Left ventricle myocardium superior (tissue), 1 donor: ENCODE results near the gene ATP4B. TPM values are rescaled to one million over a fixed set of nuclear protein-coding genes. Genes with fewer than 3 reads are reported as not detected.
A peak's percentile ranks its signal among the peaks of the same experiment; 100 is the strongest.

Experiments
- ATAC-seq: fragments of 200-7000 bp; cut with Tn5 transposase; one replicate; pipeline ENCODE4 v1.9.1; 2020; ENCODE audit warnings: mild to moderate bottlenecking, moderate library complexity
- DNase-seq: peaks from one replicate; pipeline ENCODE4 v3.0.0-alpha.2; 2020
- intact Hi-C: fragments of 100-400 bp; cut with micrococcal nuclease; formaldehyde crosslinking; loops from one replicate; pipeline ENCODE4 v1.11.0; 2022
- long read RNA-seq: library from polyadenylated mRNA; unstranded; transcript quantifications from one replicate; pipeline ENCODE4 v2.0.0, GENCODE V29; 2021
- total RNA-seq: library from RNA; stranded (reverse); fragmentation: NEBNext Ultra II Directional; extraction: Animal tissue kit (Norgen Biotek cat#: 25700); gene quantifications from one replicate; pipeline ENCODE4 v1.2.1, GENCODE V29; 2021
- donor health status: DM: no; HTN: yes; CAD: no; lungs with severe emphysema.

Gene ATP4B
- total RNA-seq, result not detected
- long read RNA-seq, result 0 reads

DNA sequence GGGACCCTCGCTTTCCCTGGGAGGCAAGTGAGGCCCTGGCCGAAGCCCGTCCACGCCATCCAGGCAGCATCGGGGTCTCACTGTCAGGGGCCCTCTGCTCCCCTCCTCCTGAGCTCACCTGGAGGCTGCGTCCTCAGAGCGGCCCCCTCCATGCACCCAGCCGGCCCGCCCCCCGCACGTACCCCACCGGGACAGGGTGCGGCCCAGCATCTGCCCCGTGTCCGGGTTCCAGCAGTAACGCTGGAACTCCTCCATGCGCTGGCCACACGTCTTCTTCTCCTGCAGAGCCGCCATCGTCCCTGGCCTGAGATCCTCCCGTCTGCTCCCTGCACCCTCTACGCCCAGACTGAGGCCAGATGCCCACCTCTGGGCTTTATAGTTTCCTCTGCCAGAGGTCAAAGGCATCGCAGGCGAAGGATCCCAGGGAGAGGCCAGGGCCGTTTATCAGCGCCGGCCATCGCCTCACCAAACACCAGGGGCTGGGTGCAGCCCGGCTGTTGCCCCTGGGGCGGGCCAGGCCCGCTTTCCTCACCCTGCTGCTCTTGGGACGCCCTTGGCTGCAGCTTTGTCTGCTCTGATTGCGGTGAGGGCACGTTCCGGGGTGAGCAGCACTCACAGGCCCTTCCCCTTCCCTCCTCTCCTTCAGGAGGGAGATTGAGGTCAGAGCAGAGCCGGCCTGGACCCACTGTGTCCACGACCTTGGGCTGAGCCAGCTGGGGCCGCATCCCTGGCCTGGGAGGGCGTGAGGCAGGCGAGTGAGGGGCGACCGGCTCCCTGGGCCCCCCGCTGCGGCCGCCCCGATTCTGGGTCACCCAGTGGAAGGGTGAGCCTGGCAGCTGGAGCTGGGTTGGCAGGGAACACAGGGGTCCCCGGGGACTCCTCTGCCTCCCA, at the start of gene ATP4B:
ATP4B (minus strand) TSS at position 348 of the 891 bp plus-strand sequence; CDS start at position 294, 54 bp downstream.
- DNase-seq (peak; percentile 20), ATAC-seq (no peak)
- intact Hi-C loops, result no loop called here

DNA sequence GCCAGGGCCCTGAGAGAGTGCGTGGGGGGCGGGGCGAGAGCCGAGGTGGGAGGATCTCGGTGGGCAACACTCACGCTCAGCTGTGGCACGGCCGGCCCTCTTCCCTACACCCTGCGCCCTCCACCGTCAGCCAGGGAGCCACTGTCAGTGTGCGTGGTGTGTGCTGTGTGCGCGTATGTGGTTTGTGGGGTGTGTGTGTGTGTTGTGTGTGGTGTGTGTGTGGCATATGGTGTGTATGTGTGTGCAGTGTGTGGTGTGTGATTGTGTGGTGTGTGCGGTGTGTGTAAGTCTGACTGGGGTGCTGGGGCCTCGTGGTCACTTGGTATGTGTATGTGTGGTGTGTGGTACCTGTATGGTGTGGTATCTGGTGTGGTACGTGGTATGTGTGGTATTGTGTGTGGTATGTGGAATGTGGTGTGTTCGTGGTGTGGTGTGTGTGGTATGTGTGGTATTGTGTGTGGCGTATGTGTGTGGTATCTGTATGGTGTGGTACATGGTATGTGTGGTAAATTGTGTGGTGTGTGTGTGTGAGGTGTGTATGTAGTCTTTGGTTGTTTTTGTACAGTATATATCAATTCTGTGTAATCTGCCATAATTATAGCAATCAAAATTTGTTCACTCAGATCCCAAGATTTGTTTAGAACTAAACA, 14.1 kb upstream of the ATP4B start:
- DNase-seq, result peak; percentile 26
- peak; percentile 30 for ATAC-seq
- intact Hi-C loops, result no loop called here

DNA sequence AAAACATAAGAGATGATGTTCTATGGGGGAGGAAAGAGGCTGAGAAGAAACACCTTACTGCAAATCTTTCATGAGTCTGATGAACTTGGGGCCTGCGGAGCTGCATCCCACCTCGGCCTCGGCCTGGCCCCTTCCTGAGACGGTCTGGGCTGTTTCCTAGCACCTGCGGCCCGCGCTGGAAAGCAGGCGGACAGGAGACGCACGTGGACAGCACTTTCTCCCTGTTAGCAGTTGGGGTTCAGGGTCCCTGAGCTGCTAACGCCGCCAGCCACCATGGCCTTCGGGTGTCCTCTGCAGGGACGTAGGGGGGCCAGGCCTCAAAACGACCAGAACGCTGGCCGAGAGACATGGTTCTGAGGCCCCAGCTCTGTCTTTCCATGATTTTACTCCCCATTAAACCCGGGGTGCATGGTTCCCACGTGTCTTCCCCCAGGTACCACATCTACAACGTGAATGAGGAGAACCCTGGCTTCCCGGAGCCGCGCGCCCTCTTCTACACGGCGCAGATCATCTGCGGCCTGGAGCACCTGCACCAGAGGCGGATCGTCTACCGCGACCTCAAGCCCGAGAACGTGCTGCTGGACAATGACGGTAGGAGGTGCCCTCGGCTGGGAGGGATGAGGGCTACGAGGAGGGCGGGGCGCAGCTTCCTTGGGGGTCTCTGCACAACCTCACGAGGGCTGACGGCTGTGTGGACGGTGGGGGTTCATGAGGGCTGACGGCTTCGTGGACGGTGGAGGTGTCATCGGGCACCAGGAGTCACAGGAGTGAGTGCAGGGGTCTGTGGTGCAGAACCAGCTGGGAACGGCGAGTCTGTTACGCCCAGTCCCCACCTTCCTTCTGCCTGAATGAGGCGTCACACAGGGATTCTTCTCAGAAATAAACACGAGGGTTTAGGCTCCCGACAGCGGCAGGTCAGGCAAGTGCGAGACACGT, 13.3 kb upstream of the ATP4B start:
- intact Hi-C loops, result no loop called here
- DNase-seq, result peak; percentile 24
- ATAC-seq, result peak; percentile 17

DNA sequence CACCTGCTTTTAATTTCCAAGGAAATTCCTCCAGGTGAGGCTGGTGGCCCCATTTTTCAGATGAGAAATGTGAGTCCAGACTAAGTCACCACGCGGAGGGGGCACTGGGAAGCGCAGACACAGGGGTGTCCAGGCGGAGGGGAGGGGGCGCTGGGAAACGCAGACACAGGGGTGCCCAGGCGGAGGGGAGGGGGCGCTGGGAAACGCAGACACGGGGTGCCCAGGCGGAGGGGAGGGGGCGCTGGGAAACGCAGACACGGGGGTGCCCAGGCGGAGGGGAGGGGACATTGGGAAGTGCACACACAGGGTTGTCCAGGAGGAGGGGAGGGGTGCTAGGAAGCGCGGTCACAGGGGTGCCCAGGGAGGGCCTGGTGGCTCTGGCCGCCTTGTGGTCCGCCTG, 12.5 kb upstream of the ATP4B start:
- DNase-seq, result no peak
- ATAC-seq, result no peak
- intact Hi-C loops, result no loop called here

DNA sequence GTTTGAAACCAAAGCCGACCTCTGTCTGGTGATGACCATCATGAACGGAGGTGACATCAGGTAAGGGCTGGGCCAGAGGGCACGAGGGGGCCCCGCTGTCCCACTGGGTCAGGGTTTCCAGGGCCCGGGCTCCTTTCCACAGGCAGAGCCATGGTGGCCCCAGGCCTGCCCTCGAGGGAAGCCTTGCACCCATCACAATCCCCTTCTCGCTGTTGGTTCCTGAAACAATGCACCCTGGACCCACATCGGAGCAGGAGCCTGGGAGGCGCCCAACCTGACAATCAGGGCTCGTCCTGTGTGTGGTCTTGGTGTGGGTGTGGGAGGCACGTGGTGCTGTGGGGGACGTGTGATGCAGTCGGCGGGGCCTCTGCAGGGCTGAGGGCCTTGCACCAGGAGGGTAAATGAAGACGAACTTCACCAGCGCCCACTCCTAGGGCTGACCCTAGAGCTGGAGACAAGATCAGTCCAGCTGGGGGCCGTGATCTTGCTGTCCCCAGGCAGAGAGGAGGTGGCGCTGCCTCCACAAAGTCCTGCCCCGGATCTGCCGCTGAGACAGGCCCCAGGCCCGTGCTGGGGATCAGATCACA, 11.8 kb upstream of the ATP4B start:
- intact Hi-C loops, result no loop called here
- DNase-seq, result peak; percentile 23
- ATAC-seq, result no peak

DNA sequence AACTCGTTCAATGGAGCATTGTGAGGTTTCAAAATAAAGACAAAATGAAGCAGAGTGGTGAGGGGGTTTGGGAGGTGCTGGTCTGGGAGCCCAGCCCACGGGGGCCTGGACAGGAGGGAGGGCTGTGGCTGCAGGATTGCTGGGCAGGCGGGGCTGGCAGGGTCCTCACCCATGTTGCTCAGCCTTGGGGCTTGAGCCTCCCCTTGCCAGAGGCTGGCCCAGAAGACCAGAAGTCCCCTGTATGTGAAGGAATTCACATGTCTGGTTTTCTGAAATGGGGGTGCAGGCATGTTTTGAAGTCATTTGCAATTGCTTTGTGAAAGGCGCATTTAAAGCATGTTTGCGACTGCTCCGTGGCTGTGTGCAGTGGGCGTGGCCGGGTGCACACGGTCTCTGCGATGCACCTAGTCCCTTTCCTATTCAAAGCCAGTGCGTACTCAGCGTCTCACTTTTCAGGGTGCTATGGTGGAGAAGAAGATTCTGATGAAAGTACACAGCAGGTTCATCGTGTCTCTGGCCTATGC, 11.3 kb upstream of the ATP4B start:
- ATAC-seq (no peak), DNase-seq (no peak)
- intact Hi-C loops, result no loop called here

DNA sequence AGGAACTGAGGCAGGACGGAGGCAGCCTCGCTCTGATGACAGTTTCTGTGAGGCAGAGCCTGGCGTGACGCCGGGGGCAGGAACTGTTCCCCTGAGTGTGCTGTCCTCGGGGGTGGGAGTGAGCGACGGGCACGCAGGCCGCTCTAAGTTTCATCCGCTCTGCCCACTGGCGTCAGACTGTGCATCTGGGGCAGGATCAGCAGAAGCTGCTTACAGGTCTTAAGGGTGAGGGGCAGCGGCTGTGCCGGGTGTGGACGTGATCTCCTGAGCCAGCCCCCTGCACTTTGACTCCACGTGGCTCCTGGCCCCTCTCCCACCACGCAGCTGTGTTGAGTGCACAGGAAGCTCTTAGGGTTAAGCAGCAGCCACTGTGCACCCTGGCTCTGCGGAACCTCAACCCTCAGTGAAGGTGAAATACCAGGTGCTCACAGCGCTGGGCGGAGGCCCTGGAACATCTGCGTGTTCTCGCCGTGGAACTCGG, 10.5 kb upstream of the ATP4B start:
- ATAC-seq (no peak), DNase-seq (peak; percentile 18)
- intact Hi-C loops, result no loop called here

DNA sequence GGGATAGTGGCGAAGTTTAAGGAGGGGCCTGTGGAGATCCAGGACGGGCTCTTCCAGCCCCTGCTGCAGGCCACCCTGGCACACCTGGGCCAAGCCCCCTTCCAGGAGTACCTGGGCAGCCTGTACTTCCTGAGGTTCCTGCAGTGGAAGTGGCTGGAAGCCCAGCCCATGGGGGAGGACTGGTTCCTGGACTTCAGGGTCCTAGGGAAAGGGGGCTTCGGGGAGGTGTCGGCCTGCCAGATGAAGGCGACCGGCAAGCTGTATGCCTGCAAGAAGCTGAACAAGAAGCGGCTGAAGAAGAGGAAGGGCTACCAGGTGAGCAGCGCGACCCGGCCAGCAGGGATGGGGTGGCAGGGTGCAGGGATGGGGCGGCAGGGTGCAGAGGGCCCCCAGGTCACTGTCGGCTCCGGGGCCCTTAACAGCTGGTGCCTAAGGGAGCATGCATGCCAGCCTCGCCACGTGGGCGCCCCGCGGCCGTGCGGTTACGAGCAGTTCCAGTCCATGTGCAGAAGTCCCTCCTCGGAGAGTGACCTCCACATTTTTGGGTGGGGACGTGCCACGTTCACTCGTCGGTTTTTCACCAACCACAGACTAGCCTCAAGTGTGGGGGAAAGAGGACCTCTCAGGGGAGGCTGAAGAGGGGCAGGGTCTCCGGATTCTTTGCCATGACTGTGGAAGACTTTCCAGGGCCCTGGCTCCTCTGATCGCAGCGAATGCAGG, 9.9 kb upstream of the ATP4B start:
- DNase-seq, result no peak
- ATAC-seq, result no peak
- intact Hi-C loops, result no loop called here

DNA sequence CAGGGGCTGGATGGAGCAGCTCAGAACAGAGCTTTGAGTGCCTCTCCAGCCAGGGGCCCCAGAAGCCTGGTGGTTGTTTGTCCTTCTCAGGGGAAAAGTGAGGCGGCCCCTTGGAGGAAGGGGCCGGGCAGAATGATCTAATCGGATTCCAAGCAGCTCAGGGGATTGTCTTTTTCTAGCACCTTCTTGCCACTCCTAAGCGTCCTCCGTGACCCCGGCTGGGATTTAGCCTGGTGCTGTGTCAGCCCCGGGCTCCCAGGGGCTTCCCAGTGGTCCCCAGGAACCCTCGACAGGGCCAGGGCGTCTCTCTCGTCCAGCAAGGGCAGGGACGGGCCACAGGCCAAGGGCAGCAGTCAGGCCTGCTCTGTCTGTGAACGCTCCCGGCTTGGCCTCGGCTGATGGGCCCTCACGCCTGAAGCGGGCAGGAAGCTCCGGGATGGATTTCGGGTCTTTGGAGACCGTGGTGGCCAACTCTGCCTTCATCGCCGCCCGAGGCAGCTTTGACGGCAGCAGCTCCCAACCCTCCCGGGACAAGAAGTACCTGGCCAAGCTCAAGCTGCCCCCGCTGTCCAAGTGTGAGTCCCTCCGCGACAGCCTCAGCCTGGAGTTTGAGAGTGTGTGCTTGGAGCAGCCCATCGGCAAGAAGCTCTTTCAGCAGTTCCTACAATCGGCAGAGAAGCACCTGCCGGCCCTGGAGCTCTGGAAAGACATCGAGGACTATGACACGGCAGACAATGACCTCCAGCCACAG, 9.1 kb upstream of the ATP4B start, which contains the start of gene GRK1:
GRK1 (plus strand) TSS at position 269 of the 751 bp plus-strand sequence; CDS start at position 437, 168 bp downstream.
- DNase-seq, result peak; percentile 23
- intact Hi-C loops, result no loop called here
- no peak for ATAC-seq

DNA sequence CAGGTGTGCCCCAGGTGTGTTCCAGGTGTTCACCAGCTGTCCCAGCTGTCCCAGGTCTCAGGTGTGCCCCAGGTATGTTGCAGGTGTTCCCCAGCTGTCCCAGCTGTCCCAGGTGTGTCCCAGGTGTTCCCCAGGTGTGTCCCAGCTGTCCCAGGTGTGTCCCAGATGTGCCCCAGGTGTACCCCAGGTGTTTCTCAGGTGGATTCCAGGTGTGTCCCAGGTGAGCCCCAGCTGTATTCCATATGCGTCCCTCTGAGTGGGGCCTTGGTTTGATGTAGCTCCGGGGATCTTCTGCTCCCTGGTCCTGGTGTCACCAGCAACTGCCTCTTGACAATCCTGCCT, 8.3 kb upstream of the ATP4B start:
- no peak for ATAC-seq
- DNase-seq, result no peak
- intact Hi-C loops, result no loop called here

DNA sequence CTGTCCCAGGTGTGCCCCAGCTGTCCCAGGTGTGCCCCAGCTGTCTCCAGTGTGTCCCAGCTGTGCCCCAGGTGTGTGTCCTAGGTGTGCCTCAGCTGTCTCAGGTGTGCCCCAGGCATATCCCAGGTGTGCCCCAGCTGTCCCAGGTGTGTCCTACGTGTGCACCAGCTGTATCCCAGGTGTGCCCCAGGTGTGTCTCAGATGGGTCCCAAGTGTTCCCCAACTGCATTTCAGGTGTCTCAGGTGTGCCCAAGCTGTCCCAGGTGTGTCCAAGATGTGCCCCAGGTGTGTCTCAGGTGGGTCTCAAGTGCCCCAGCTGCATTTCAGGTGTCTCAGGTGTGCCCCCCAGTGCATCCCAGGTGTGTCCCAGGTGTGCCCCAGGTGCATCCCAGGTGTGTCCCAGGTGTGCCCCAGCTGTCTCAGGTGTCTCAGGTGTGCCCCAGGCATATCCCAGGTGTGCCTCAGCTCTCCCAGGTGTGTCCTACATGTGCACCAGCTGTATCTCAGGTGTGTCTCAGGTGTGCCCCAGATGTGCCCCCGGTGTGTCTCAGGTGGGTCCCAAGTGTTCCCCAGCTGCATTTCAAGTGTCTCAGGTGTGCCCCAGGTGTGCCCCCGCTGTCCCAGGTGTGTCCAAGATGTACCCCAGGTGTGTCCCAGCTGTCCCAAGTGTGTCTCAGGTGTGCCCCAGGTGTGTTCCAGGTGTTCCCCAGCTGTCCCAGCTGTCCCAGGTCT, 7.8 kb upstream of the ATP4B start:
- no peak for DNase-seq
- intact Hi-C loops, result no loop called here
- ATAC-seq, result no peak

DNA sequence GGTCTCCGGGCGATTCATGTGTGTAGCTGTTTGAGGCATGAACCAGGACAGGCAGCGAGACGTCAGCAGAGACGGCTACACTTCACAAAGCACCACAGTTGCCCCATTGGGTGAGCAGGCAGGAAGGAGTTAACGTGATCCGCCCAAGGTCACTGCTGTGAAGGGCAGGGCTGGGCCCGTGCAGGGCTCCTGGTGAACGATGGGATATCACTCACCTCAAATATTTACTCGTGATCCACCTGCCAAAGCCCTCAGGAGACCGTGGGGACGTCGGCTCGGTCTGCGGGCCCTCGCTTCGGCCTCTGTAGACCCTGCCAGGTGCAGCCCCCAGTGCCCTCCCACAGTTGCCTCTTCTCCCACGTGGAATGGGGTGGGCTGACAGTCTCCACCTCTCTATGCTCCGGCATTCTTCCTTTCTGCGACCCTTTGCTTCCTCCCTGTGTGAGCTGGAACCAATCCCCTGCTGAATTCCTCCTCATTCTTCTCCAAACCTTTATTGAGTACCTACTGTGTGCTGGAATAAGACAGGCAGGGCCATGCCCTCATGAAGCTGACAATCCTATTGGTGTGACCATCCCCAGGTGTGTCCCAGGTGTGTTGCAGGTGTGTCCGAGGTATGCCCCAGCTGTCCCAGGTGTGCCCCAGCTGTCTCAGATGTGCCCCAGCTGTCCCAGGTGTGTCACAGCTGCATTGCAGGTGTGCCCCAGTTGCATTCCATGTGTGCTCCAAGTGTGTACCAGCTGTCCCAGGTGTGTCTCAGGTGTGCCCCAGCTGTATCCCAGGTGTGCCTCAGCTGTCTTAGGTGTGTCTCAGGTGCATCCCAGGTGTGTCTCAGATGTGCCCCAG, 7.0 kb upstream of the ATP4B start:
- no peak for DNase-seq
- no peak for ATAC-seq
- intact Hi-C loops, result no loop called here

DNA sequence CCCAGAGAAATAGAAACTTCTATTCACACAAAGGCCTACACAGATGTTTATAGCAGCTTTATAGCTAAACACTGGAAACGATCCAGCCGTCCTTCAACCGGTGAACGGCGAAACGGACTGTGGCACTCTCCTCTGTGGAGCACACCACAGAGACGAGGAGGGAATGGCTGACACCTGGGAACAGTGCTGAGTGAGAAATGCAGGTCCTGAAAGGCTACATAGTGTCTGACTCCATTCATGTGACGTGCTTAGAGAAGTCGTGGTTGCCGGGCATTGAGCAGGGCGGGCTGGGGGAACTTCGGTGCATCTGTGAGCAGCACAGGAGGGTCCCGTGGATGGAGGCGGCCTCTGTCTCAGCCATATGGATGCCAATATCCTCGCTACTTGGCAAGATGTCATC, 5.9 kb upstream of the ATP4B start:
- DNase-seq (no peak), ATAC-seq (no peak)
- intact Hi-C loops, result no loop called here

DNA sequence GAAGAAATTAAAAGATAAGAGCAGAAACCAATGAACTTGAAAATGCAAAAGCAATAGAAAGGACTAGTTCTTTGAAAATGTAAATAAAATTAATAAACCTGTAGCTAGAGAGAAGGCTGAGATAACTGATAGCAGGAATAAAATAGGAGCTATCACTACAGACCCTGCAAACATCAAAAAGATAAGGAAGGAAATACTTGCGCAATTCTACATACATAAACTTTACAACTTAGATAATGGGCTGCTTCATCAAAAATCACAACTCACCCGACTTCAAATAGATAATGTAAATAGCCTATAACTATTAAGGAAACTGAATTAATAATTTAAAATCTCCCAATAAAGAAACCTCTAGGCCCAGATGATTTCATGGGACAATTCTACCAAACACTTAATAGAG, 3.5 kb upstream of the ATP4B start:
- intact Hi-C loops, result no loop called here
- ATAC-seq (no peak), DNase-seq (no peak)

DNA sequence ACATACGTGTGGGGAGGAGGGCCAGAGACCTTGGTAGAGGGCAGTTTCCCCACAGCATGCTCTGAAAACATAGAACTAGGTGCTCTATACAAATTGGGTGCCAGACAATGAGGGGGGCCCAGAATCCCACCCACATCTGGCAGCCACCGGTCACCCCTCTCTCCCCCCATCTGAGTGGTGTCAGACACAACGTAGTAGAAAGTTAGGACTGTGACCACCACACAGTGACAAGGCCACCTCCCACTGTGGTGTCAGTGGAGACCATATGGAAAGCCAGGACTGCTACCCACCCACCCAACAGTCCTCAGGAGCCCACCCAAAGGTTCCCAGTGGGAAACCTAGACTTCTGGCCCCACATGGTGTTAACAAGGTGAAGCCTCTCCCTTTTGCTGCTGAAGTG, 2.1 kb upstream of the ATP4B start:
- ATAC-seq, result no peak

DNA sequence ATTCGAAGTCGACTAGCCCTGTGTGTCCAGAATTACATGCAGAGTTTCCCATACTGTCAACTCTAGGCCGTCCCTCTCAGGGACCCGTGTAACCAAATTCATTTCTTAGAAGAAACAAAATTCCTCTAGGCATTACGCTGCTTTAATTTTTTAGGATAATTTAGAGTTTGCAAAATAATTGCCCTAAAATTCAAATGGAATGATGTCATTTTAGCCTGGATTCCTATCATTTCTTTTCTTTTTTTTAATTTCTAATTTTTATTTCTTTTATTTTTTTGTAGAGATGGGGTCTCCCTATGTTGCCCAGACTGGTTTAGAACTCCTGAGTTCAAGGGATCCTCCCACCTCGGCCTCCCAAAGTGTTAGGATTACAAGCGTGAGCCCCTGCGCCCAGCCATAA, 1.3 kb upstream of the ATP4B start:
- ATAC-seq (no peak), DNase-seq (no peak)
- intact Hi-C loops, result no loop called here

More for the DNA sequence above, 2.1 kb upstream of the ATP4B start:
- DNase-seq, result no peak
- intact Hi-C loops, result no loop called here
